WTC11 (cell line): ENCODE data around the gene TP53I13. TPM values are rescaled to one million over a fixed set of nuclear protein-coding genes. Genes with fewer than 3 reads are reported as not detected.

Experiments
- ATAC-seq: fragments of 200-7000 bp; cut with Tn5 transposase; 2 replicates; pipeline ENCODE4 v1.10.0; 2021; ENCODE audit warnings: mild to moderate bottlenecking, moderate library complexity
- CTCF ChIA-PET: fragments of 300-600 bp; sonication (Branson Sonifier 250); formaldehyde crosslinking; loops from one replicate; lab custom pipeline; 2021; ENCODE audit warnings: antibody characterized with exemption; lab: Charles Lee
- POLR2A ChIA-PET: fragments of 350-600 bp; sonication (Branson Sonifier 250); formaldehyde crosslinking; loops from one replicate; lab custom pipeline; 2021; ENCODE audit warnings: antibody characterized with exemption; lab: Charles Lee
- DNase-seq: peaks from one replicate; pipeline ENCODE4 v3.0.0; 2021; ENCODE audit warnings: low spot score
- H3K27ac Mint-ChIP-seq: 2 replicates; pipeline ENCODE4 v1.8.0; 2021; ENCODE audit warnings: mixed read lengths
- H3K27me3 Mint-ChIP-seq: 2 replicates; pipeline ENCODE4 v1.8.0; 2021; ENCODE audit warnings: low read depth, mild to moderate bottlenecking, moderate library complexity, mixed read lengths
- H3K36me3 Mint-ChIP-seq: 2 replicates; pipeline ENCODE4 v1.8.0; 2021; ENCODE audit warnings: mixed read lengths
- H3K4me1 Mint-ChIP-seq: 2 replicates; pipeline ENCODE4 v1.8.0; 2022; ENCODE audit warnings: mixed read lengths
- H3K4me3 Mint-ChIP-seq: 2 replicates; pipeline ENCODE4 v1.8.0; 2021; ENCODE audit warnings: mild to moderate bottlenecking, moderate library complexity, mixed read lengths
- H3K9me3 Mint-ChIP-seq: 2 replicates; pipeline ENCODE4 v1.8.0; 2021; ENCODE audit warnings: mixed read lengths
- CBFB ChIP-seq: sonication (generic); formaldehyde crosslinking; IDR thresholded peaks from 2 replicates; pipeline ENCODE4 v1.8.1; 2022; ENCODE audit warnings: mild to moderate bottlenecking, low read depth, missing genetic modification reagents
- IRF2 ChIP-seq: sonication (generic); formaldehyde crosslinking; IDR thresholded peaks from 2 replicates; pipeline ENCODE4 v1.8.0; 2022; ENCODE audit warnings: low read depth, missing genetic modification reagents, borderline replicate concordance
- KAT7 ChIP-seq: sonication (generic); formaldehyde crosslinking; IDR thresholded peaks from 2 replicates; pipeline ENCODE4 v1.8.1; 2023; ENCODE audit warnings: missing genetic modification reagents, mild to moderate bottlenecking, borderline replicate concordance
- ZBTB21 ChIP-seq: sonication (generic); formaldehyde crosslinking; IDR thresholded peaks from 2 replicates; pipeline ENCODE4 v1.8.1; 2023; ENCODE audit warnings: mild to moderate bottlenecking, missing genetic modification reagents, borderline replicate concordance
- ZNF317 ChIP-seq: sonication (generic); formaldehyde crosslinking; IDR thresholded peaks from 2 replicates; pipeline ENCODE4 v1.8.1; 2023; ENCODE audit warnings: low read depth, mild to moderate bottlenecking, moderate library complexity, missing genetic modification reagents, borderline replicate concordance
- total RNA-seq: library from RNA; stranded (reverse); gene quantifications from 3 replicates; pipeline ENCODE4 v1.2.3, GENCODE V29; 2021
- TF ChIP-seq, protein P1 (sequence below): sonication (generic); formaldehyde crosslinking; IDR thresholded peaks from 2 replicates; pipeline ENCODE4 v1.8.1; 2022; ENCODE audit warnings: low read depth, missing genetic modification reagents, borderline replicate concordance
- TF ChIP-seq, protein P2 (sequence below): sonication (generic); formaldehyde crosslinking; IDR thresholded peaks from 2 replicates; pipeline ENCODE4 v1.8.0; 2022; ENCODE audit warnings: missing genetic modification reagents
- TF ChIP-seq, protein P3 (sequence below): fragments of 250-450 bp; sonication (Bioruptor Pico); IDR thresholded peaks from 2 replicates; pipeline ENCODE4 v1.9.0; 2021; ENCODE audit warnings: mild to moderate bottlenecking, borderline replicate concordance
- TF ChIP-seq, protein P4 (sequence below): sonication (generic); formaldehyde crosslinking; IDR thresholded peaks from 2 replicates; pipeline ENCODE4 v1.8.0; 2022; ENCODE audit warnings: mild to moderate bottlenecking, missing genetic modification reagents

The TP53I13 gene
- total RNA-seq, 1 experiment from 2014 or later = 41.9 TPM

DNA sequence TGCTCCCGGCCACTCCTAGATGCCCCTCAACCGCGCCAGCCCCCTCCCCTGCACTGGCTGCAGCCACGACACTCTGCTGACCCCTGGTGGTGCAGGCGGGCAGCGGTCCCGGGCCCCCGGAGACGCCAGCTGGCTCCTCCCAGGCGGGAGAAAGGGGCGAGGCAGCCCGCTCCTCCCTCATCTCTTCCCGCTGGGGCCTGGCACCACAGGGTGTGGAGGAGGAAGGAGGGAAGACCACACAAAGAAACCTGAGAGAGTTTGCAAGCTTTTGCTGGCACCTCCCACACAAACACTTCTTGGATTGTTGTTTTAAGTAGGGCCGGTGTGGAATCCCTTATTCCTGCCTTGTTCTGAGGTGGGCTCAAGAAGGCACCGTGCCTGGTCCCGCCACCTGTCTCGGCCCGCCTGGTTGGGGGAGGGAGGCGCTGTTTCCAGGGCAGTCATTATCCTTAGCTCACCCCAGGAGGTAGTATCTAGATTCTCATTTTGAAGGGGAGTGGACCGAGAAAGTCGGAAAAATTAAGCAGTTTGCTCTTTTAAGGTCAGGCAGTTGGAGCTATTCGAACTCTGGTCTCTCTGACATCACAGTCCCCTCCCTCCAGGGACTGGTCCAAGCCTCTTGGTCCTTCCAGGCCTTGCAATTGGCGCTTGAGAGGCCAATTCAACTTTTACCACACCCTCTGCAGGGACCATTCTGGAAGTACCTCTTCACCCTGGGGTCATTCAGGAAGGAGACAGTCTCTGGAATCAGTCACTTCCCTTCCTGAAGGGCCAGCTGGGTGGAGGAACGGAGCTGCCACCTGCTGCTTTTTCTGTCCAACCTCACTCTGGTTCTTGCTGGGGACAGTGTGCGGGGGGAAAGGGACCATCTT lies 23.5 kb downstream of the TP53I13 start (continued):
- TF ChIP-seq, protein P1, sequence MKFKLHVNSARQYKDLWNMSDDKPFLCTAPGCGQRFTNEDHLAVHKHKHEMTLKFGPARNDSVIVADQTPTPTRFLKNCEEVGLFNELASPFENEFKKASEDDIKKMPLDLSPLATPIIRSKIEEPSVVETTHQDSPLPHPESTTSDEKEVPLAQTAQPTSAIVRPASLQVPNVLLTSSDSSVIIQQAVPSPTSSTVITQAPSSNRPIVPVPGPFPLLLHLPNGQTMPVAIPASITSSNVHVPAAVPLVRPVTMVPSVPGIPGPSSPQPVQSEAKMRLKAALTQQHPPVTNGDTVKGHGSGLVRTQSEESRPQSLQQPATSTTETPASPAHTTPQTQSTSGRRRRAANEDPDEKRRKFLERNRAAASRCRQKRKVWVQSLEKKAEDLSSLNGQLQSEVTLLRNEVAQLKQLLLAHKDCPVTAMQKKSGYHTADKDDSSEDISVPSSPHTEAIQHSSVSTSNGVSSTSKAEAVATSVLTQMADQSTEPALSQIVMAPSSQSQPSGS (CRISPR knock-in tag) = no peak
- TF ChIP-seq CBFB (no peak), ZNF317 (no peak), KAT7 (CRISPR knock-in tag) (no peak), IRF2 (CRISPR knock-in tag) (no peak)
- TF ChIP-seq, protein P2, sequence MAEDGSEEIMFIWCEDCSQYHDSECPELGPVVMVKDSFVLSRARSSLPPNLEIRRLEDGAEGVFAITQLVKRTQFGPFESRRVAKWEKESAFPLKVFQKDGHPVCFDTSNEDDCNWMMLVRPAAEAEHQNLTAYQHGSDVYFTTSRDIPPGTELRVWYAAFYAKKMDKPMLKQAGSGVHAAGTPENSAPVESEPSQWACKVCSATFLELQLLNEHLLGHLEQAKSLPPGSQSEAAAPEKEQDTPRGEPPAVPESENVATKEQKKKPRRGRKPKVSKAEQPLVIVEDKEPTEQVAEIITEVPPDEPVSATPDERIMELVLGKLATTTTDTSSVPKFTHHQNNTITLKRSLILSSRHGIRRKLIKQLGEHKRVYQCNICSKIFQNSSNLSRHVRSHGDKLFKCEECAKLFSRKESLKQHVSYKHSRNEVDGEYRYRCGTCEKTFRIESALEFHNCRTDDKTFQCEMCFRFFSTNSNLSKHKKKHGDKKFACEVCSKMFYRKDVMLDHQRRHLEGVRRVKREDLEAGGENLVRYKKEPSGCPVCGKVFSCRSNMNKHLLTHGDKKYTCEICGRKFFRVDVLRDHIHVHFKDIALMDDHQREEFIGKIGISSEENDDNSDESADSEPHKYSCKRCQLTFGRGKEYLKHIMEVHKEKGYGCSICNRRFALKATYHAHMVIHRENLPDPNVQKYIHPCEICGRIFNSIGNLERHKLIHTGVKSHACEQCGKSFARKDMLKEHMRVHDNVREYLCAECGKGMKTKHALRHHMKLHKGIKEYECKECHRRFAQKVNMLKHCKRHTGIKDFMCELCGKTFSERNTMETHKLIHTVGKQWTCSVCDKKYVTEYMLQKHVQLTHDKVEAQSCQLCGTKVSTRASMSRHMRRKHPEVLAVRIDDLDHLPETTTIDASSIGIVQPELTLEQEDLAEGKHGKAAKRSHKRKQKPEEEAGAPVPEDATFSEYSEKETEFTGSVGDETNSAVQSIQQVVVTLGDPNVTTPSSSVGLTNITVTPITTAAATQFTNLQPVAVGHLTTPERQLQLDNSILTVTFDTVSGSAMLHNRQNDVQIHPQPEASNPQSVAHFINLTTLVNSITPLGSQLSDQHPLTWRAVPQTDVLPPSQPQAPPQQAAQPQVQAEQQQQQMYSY (CRISPR knock-in tag) = no peak
- TF ChIP-seq, protein P3, sequence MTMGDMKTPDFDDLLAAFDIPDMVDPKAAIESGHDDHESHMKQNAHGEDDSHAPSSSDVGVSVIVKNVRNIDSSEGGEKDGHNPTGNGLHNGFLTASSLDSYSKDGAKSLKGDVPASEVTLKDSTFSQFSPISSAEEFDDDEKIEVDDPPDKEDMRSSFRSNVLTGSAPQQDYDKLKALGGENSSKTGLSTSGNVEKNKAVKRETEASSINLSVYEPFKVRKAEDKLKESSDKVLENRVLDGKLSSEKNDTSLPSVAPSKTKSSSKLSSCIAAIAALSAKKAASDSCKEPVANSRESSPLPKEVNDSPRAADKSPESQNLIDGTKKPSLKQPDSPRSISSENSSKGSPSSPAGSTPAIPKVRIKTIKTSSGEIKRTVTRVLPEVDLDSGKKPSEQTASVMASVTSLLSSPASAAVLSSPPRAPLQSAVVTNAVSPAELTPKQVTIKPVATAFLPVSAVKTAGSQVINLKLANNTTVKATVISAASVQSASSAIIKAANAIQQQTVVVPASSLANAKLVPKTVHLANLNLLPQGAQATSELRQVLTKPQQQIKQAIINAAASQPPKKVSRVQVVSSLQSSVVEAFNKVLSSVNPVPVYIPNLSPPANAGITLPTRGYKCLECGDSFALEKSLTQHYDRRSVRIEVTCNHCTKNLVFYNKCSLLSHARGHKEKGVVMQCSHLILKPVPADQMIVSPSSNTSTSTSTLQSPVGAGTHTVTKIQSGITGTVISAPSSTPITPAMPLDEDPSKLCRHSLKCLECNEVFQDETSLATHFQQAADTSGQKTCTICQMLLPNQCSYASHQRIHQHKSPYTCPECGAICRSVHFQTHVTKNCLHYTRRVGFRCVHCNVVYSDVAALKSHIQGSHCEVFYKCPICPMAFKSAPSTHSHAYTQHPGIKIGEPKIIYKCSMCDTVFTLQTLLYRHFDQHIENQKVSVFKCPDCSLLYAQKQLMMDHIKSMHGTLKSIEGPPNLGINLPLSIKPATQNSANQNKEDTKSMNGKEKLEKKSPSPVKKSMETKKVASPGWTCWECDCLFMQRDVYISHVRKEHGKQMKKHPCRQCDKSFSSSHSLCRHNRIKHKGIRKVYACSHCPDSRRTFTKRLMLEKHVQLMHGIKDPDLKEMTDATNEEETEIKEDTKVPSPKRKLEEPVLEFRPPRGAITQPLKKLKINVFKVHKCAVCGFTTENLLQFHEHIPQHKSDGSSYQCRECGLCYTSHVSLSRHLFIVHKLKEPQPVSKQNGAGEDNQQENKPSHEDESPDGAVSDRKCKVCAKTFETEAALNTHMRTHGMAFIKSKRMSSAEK (CRISPR knock-in tag) = no peak

DNA sequence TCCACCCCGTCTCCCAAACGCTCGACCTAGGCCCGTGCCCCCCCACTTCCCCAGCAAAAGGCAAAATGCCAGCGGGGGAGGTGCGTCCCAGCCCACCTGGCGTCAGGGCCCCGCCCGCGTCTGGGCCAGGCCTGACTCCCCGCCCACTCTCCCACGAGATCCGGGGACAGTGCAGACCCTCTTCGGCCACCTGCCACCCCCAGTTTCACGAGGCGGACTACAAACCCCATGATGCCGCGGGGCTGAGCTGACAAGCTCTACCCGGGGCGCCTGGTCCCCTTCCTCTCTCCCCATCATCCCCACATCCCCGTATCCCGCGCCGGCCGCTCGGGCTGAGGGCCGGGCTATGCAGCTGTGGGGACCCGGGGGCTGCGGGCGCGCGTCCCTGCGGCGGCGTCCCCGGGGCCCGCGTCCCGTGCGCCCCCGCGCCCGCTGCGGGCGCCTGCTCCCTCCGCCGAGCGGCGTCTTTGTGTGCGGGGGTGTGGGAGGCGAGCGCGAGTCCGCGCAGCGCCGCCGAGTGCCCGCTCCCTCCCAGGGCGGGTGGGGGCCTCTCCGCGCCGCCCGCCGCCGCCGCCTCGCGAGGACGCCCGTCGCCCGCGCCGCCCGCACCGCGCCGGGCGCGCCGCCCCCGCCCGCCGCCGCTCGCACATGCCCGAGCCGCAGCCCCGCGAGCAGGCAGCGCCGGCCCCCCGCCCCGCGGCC lies 24.5 kb downstream of the TP53I13 start, which contains the start of gene ANKRD13B:
ANKRD13B (plus strand) TSS at position 283 of the 702 bp plus-strand sequence. CDS start 490 bp downstream, outside the sequence.
- Mint-ChIP-seq H3K36me3 (no peaks in the 10 kb centered on the region), H3K27me3 (peaks cover 4% of the 10 kb centered on the region; the same call in 1 of the 2 replicates), H3K4me1 (peaks cover 55% of the 10 kb centered on the region), H3K9me3 (no peaks in the 10 kb centered on the region), H3K4me3 (peak within 1 kb of the TSS; percentile 87), H3K27ac (peak within 1 kb of the TSS; percentile 91)
- ChIA-PET CTCF (interaction anchor here (0.9 to 4.7 kb wide), 20 partner anchors 9 to 447 kb away, joined by 3 to 272 read pairs (median 8); partner anchors contain the start of genes ABHD15, CORO6, SSH2 and TP53I13), POLR2A (interaction anchor here (0.6 to 3.1 kb wide), 4 partner anchors 20 to 40 kb away, joined by 3 to 12 read pairs (median 4); partner anchors contain the start of gene ABHD15)
- no peak for TF ChIP-seq ZBTB21 (CRISPR knock-in tag)
- TF ChIP-seq, protein P4, sequence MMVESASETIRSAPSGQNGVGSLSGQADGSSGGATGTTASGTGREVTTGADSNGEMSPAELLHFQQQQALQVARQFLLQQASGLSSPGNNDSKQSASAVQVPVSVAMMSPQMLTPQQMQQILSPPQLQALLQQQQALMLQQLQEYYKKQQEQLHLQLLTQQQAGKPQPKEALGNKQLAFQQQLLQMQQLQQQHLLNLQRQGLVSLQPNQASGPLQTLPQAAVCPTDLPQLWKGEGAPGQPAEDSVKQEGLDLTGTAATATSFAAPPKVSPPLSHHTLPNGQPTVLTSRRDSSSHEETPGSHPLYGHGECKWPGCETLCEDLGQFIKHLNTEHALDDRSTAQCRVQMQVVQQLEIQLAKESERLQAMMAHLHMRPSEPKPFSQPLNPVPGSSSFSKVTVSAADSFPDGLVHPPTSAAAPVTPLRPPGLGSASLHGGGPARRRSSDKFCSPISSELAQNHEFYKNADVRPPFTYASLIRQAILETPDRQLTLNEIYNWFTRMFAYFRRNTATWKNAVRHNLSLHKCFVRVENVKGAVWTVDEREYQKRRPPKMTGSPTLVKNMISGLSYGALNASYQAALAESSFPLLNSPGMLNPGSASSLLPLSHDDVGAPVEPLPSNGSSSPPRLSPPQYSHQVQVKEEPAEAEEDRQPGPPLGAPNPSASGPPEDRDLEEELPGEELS (CRISPR knock-in tag) = peak; percentile 52; the same call in 1 of the 2 replicates
- ATAC-seq = no peak
- DNase-seq = peak; percentile 71
